HepG2 (cell line): ENCODE measurements around the gene TMPO. TPM values are rescaled to one million over a fixed set of nuclear protein-coding genes. Genes with fewer than 3 reads are reported as not detected.

Source experiments
- ARNT2 ChIP-seq: sonication (generic); formaldehyde crosslinking; IDR thresholded peaks from 2 replicates; pipeline ENCODE4 v1.8.0; 2022; ENCODE audit warnings: mild to moderate bottlenecking, low read depth, missing genetic modification reagents, moderate library complexity
- ATM ChIP-seq: fragments of 450-650 bp; IDR thresholded peaks from 2 replicates; pipeline ENCODE4 v1.7.1; 2017; ENCODE audit warnings: mild to moderate bottlenecking, borderline replicate concordance
- MED8 ChIP-seq: sonication (generic); formaldehyde crosslinking; IDR thresholded peaks from 2 replicates; pipeline ENCODE4 v1.8.1; 2023; ENCODE audit warnings: mild to moderate bottlenecking, missing genetic modification reagents; ENCODE audit not compliant: insufficient replicate concordance
- SIX1 ChIP-seq: sonication (generic); formaldehyde crosslinking; IDR thresholded peaks from 2 replicates; pipeline ENCODE4 v1.4.0; 2020; ENCODE audit warnings: missing genetic modification reagents, borderline replicate concordance
- TOPORS ChIP-seq: sonication (generic); formaldehyde crosslinking; IDR thresholded peaks from 2 replicates; pipeline ENCODE4 v1.8.0; 2023; ENCODE audit warnings: mild to moderate bottlenecking, missing genetic modification reagents
- ZKSCAN5 ChIP-seq: sonication (generic); formaldehyde crosslinking; IDR thresholded peaks from 2 replicates; pipeline ENCODE4 v1.5.1; 2020; ENCODE audit warnings: mild to moderate bottlenecking, missing genetic modification reagents
- ZNF550 ChIP-seq: sonication (generic); formaldehyde crosslinking; IDR thresholded peaks from 2 replicates; pipeline ENCODE4 v1.4.0; 2020; ENCODE audit warnings: mild to moderate bottlenecking, missing genetic modification reagents, borderline replicate concordance
- ZNF552 ChIP-seq: sonication (generic); formaldehyde crosslinking; IDR thresholded peaks from 2 replicates; pipeline ENCODE4 v1.9.0; 2022; ENCODE audit warnings: missing genetic modification reagents, mild to moderate bottlenecking, borderline replicate concordance
- ZNF704 ChIP-seq: sonication (generic); formaldehyde crosslinking; IDR thresholded peaks from 2 replicates; pipeline ENCODE4 v1.8.1; 2023; ENCODE audit warnings: mild to moderate bottlenecking, inconsistent platforms, moderate library complexity, missing genetic modification reagents, borderline replicate concordance
- polyA plus RNA-seq, 8 experiments: library from polyadenylated mRNA; depleted of rRNA in 3 of 8; stranded (reverse) in 7 of 8; unstranded in 1 of 8; fragments of >200 nt; fragmentation: Illumina TruSeq in 4 of 8; extraction: Trizol in 4 of 8; gene quantifications; 2 replicates each; pipeline versions ENCODE4 v1.2.1 to v1.2.3, GENCODE V29; 2011 to 2016; ENCODE audit warnings: low read depth in 4 of 8, missing spikeins in 1 of 8, mixed read lengths in 1 of 8; ENCODE audit not compliant: insufficient read depth in 1 of 8
- total RNA-seq, 5 experiments: library from RNA; depleted of rRNA; stranded (reverse); fragments of >200 nt; fragmentation: Illumina TruSeq; extraction: Trizol; gene quantifications; 2 replicates each; pipeline ENCODE4 v1.2.3, GENCODE V29; 2016; ENCODE audit warnings: low read depth in 1 of 5
- TF ChIP-seq, protein P1 (sequence below): sonication (generic); formaldehyde crosslinking; IDR thresholded peaks from 2 replicates; pipeline ENCODE4 v1.4.0; 2020; ENCODE audit warnings: mild to moderate bottlenecking, low read depth, missing genetic modification reagents
- TF ChIP-seq, protein P2 (sequence below): sonication (generic); formaldehyde crosslinking; conservative IDR thresholded peaks from 2 replicates; pipeline ENCODE4 v1.4.0; 2020; ENCODE audit warnings: missing genetic modification reagents
- TF ChIP-seq, protein P3 (sequence below): sonication (generic); formaldehyde crosslinking; IDR thresholded peaks from 2 replicates; pipeline ENCODE4 v1.4.0; 2020; ENCODE audit warnings: missing genetic modification reagents
- TF ChIP-seq, protein P4 (sequence below): sonication (generic); formaldehyde crosslinking; IDR thresholded peaks from 2 replicates; pipeline ENCODE4 v1.8.1; 2023; ENCODE audit warnings: mild to moderate bottlenecking, missing genetic modification reagents
- TF ChIP-seq, protein P5 (sequence below): sonication (generic); formaldehyde crosslinking; IDR thresholded peaks from 2 replicates; pipeline ENCODE4 v1.4.0; 2020; ENCODE audit warnings: missing genetic modification reagents

TMPO gene
- total and polyA plus RNA-seq, 2 of the 13 experiments (the other 11 are each of a cell fraction or from before 2014, with no cell fraction given), result 24.2 to 167 TPM

- TF ChIP-seq, protein P1, sequence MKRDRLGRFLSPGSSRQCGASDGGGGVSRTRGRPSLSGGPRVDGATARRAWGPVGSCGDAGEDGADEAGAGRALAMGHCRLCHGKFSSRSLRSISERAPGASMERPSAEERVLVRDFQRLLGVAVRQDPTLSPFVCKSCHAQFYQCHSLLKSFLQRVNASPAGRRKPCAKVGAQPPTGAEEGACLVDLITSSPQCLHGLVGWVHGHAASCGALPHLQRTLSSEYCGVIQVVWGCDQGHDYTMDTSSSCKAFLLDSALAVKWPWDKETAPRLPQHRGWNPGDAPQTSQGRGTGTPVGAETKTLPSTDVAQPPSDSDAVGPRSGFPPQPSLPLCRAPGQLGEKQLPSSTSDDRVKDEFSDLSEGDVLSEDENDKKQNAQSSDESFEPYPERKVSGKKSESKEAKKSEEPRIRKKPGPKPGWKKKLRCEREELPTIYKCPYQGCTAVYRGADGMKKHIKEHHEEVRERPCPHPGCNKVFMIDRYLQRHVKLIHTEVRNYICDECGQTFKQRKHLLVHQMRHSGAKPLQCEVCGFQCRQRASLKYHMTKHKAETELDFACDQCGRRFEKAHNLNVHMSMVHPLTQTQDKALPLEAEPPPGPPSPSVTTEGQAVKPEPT (CRISPR knock-in tag), result no peak
- 0 out of 2 replicates have a peak, but pooled peaks have one; percentile 15 for TF ChIP-seq ZKSCAN5
- TF ChIP-seq, protein P2, sequence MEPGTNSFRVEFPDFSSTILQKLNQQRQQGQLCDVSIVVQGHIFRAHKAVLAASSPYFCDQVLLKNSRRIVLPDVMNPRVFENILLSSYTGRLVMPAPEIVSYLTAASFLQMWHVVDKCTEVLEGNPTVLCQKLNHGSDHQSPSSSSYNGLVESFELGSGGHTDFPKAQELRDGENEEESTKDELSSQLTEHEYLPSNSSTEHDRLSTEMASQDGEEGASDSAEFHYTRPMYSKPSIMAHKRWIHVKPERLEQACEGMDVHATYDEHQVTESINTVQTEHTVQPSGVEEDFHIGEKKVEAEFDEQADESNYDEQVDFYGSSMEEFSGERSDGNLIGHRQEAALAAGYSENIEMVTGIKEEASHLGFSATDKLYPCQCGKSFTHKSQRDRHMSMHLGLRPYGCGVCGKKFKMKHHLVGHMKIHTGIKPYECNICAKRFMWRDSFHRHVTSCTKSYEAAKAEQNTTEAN, result peak; percentile 50; the same call in 1 of the 2 replicates
- TF ChIP-seq ZNF550 (CRISPR knock-in tag), result no peak
- TF ChIP-seq, protein P3, sequence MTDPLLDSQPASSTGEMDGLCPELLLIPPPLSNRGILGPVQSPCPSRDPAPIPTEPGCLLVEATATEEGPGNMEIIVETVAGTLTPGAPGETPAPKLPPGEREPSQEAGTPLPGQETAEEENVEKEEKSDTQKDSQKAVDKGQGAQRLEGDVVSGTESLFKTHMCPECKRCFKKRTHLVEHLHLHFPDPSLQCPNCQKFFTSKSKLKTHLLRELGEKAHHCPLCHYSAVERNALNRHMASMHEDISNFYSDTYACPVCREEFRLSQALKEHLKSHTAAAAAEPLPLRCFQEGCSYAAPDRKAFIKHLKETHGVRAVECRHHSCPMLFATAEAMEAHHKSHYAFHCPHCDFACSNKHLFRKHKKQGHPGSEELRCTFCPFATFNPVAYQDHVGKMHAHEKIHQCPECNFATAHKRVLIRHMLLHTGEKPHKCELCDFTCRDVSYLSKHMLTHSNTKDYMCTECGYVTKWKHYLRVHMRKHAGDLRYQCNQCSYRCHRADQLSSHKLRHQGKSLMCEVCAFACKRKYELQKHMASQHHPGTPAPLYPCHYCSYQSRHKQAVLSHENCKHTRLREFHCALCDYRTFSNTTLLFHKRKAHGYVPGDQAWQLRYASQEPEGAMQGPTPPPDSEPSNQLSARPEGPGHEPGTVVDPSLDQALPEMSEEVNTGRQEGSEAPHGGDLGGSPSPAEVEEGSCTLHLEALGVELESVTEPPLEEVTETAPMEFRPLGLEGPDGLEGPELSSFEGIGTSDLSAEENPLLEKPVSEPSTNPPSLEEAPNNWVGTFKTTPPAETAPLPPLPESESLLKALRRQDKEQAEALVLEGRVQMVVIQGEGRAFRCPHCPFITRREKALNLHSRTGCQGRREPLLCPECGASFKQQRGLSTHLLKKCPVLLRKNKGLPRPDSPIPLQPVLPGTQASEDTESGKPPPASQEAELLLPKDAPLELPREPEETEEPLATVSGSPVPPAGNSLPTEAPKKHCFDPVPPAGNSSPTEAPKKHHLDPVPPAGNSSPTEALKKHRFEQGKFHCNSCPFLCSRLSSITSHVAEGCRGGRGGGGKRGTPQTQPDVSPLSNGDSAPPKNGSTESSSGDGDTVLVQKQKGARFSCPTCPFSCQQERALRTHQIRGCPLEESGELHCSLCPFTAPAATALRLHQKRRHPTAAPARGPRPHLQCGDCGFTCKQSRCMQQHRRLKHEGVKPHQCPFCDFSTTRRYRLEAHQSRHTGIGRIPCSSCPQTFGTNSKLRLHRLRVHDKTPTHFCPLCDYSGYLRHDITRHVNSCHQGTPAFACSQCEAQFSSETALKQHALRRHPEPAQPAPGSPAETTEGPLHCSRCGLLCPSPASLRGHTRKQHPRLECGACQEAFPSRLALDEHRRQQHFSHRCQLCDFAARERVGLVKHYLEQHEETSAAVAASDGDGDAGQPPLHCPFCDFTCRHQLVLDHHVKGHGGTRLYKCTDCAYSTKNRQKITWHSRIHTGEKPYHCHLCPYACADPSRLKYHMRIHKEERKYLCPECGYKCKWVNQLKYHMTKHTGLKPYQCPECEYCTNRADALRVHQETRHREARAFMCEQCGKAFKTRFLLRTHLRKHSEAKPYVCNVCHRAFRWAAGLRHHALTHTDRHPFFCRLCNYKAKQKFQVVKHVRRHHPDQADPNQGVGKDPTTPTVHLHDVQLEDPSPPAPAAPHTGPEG (CRISPR knock-in tag), result 0 out of 2 replicates have a peak, but pooled peaks have one; percentile 33
- TF ChIP-seq ARNT2 (CRISPR knock-in tag), result no peak; the same call in 1 of the 2 replicates
- TF ChIP-seq TOPORS (CRISPR knock-in tag), result 0 out of 2 replicates have a peak, but pooled peaks have one; percentile 39
- no peak for TF ChIP-seq SIX1 (CRISPR knock-in tag)
- TF ChIP-seq ZNF704 (CRISPR knock-in tag), result peak; percentile 56; the same call in 1 of the 2 replicates
- no peak for TF ChIP-seq ZNF552 (CRISPR knock-in tag)
- no peak for TF ChIP-seq ATM
- TF ChIP-seq, protein P4, sequence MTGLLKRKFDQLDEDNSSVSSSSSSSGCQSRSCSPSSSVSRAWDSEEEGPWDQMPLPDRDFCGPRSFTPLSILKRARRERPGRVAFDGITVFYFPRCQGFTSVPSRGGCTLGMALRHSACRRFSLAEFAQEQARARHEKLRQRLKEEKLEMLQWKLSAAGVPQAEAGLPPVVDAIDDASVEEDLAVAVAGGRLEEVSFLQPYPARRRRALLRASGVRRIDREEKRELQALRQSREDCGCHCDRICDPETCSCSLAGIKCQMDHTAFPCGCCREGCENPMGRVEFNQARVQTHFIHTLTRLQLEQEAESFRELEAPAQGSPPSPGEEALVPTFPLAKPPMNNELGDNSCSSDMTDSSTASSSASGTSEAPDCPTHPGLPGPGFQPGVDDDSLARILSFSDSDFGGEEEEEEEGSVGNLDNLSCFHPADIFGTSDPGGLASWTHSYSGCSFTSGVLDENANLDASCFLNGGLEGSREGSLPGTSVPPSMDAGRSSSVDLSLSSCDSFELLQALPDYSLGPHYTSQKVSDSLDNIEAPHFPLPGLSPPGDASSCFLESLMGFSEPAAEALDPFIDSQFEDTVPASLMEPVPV (CRISPR knock-in tag), result peak; percentile 19; the same call in 1 of the 2 replicates
- TF ChIP-seq MED8 (CRISPR knock-in tag), result peak; percentile 82
- TF ChIP-seq, protein P5, sequence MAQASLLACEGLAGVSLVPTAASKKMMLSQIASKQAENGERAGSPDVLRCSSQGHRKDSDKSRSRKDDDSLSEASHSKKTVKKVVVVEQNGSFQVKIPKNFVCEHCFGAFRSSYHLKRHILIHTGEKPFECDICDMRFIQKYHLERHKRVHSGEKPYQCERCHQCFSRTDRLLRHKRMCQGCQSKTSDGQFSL (CRISPR knock-in tag), result no peak
Observed at GRCh38 chr12:98515287-98516110, at the start of gene TMPO (continued).
